Caco-2 (cell line): ENCODE results near the gene PDZD8. TPM values are rescaled to one million over a fixed set of nuclear protein-coding genes. Genes with fewer than 3 reads are reported as not detected.

Experiments used
- BruUV-seq: library from RNA; stranded (reverse); fragments of 400-500 nt; replicated peaks from 2 replicates; lab custom pipeline; 2021; lab: Mats Ljungman, UMichigan
- CTCF ChIA-PET: fragments of 300-600 bp; sonication (Branson Sonifier 250); formaldehyde crosslinking; loops from one replicate; lab custom pipeline; 2022; ENCODE audit warnings: antibody characterized with exemption; lab: Charles Lee
- POLR2A ChIA-PET: fragments of 300-600 bp; sonication (Branson Sonifier 250); formaldehyde crosslinking; loops from one replicate; lab custom pipeline; 2022; ENCODE audit warnings: antibody characterized with exemption; lab: Charles Lee
- DNase-seq, 2 experiments: peaks; one replicate each; pipeline versions ENCODE4 v3.0.0 to v3.0.0-alpha.2; 2020 to 2022
- H3K27me3 ChIP-seq: replicated peaks from 2 replicates; pipeline ENCODE4 v1.6.0; 2011; ENCODE audit warnings: low read length; ENCODE audit not compliant: control insufficient read depth, insufficient read depth
- H3K36me3 ChIP-seq: 2 replicates; pipeline ENCODE4 v1.5.1; 2011; ENCODE audit warnings: low read length; ENCODE audit not compliant: control insufficient read depth, insufficient read depth
- H3K4me1 ChIP-seq: fragments of 250-450 bp; sonication (Bioruptor Pico); 2 replicates; pipeline ENCODE4 v1.5.1; 2020; ENCODE audit warnings: mild to moderate bottlenecking
- H3K4me3 ChIP-seq: 2 replicates; pipeline ENCODE4 v1.5.1; 2011; ENCODE audit warnings: low read depth, mild to moderate bottlenecking, control low read depth, low read length
- H3K9me3 ChIP-seq: fragments of 250-450 bp; sonication (Bioruptor Pico); 2 replicates; pipeline ENCODE4 v1.5.1; 2020; ENCODE audit warnings: mild to moderate bottlenecking, moderate library complexity
- H3K27ac Mint-ChIP-seq: one replicate; pipeline ENCODE4 v1.8.0; 2022; ENCODE audit warnings: mixed read lengths; ENCODE audit not compliant: unreplicated experiment
- H3K27me3 Mint-ChIP-seq: one replicate; pipeline ENCODE4 v1.8.0; 2022; ENCODE audit warnings: mixed read lengths; ENCODE audit not compliant: insufficient read depth, unreplicated experiment
- H3K36me3 Mint-ChIP-seq: one replicate; pipeline ENCODE4 v1.8.0; 2022; ENCODE audit warnings: mild to moderate bottlenecking, mixed read lengths; ENCODE audit not compliant: insufficient read depth, unreplicated experiment
- H3K4me1 Mint-ChIP-seq: one replicate; pipeline ENCODE4 v1.8.0; 2022; ENCODE audit warnings: low read depth, mixed read lengths; ENCODE audit not compliant: unreplicated experiment
- H3K4me3 Mint-ChIP-seq: one replicate; pipeline ENCODE4 v1.8.0; 2022; ENCODE audit warnings: mild to moderate bottlenecking, moderate library complexity, mixed read lengths; ENCODE audit not compliant: unreplicated experiment
- H3K9me3 Mint-ChIP-seq: one replicate; pipeline ENCODE4 v1.8.0; 2022; ENCODE audit warnings: mixed read lengths; ENCODE audit not compliant: unreplicated experiment
- intact Hi-C: fragments of 100-400 bp; cut with micrococcal nuclease; formaldehyde crosslinking; loops from one replicate; pipeline ENCODE4 v1.10.0; 2022; ENCODE audit not compliant: unreplicated experiment
- total RNA-seq: library from RNA; stranded (reverse); gene quantifications from 2 replicates; pipeline ENCODE4 v1.2.3, GENCODE V29; 2022
- TF ChIP-seq, protein P1 (sequence below), 2 experiments: fragments of 200-600 bp in 1 of 2; IDR thresholded peaks; 1 replicate in 1 of 2; 2 replicates in 1 of 2; pipeline versions ENCODE4 v1.5.1 to v1.8.0; 2011 to 2022; ENCODE audit warnings: antibody characterized with exemption in 1 of 2, control low read depth in 1 of 2, inconsistent platforms in 1 of 2, low read depth in 1 of 2, low read length in 1 of 2, mild to moderate bottlenecking in 1 of 2, moderate library complexity in 1 of 2; ENCODE audit not compliant: insufficient read depth in 1 of 2, severe bottlenecking in 1 of 2, unreplicated experiment in 1 of 2

PDZD8 gene
- total RNA-seq, 1 experiment from 2014 or later, result 49.4 TPM

DNA sequence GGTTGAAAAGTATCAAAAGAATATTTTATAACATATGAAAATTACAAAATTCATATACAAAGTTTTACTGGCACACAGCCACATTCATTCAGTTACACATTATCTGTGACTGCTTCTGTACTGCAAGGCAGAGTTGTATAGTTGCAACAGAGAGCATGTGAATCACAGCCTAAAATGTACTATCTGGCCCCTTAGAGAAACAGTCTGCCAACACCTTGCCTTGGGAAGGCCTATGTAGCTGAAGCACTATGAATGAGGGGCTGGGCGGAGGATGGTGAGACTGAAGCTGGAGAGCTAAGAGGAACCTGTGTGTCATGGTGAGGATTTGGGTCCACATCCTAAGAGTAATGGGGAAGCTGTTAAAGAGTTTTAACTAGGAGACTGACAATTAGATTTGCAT is 35.7 kb downstream of the PDZD8 start:
- peaks cover 2% of the 10 kb centered on the region; the same call in 1 of the 2 replicates for H3K9me3 ChIP-seq
- ChIA-PET POLR2A (no interaction called here), CTCF (no interaction called here)
- Mint-ChIP-seq H3K36me3 (peaks cover 26% of the 10 kb centered on the region), H3K4me1 (peaks cover 29% of the 10 kb centered on the region), H3K4me3 (no peak overlapping the region), H3K9me3 (peaks cover 9% of the 10 kb centered on the region), H3K27me3 (no peaks in the 10 kb centered on the region), H3K27ac (peak overlapping the region; percentile 24)
- peaks cover 1% of the 10 kb centered on the region; the same call in 1 of the 2 replicates for H3K36me3 ChIP-seq
- no peak for DNase-seq
- no peak overlapping the region for H3K4me3 ChIP-seq
- TF ChIP-seq, protein P1, sequence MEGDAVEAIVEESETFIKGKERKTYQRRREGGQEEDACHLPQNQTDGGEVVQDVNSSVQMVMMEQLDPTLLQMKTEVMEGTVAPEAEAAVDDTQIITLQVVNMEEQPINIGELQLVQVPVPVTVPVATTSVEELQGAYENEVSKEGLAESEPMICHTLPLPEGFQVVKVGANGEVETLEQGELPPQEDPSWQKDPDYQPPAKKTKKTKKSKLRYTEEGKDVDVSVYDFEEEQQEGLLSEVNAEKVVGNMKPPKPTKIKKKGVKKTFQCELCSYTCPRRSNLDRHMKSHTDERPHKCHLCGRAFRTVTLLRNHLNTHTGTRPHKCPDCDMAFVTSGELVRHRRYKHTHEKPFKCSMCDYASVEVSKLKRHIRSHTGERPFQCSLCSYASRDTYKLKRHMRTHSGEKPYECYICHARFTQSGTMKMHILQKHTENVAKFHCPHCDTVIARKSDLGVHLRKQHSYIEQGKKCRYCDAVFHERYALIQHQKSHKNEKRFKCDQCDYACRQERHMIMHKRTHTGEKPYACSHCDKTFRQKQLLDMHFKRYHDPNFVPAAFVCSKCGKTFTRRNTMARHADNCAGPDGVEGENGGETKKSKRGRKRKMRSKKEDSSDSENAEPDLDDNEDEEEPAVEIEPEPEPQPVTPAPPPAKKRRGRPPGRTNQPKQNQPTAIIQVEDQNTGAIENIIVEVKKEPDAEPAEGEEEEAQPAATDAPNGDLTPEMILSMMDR (IDR thresholded peaks at IDR 0.05; ENCODE audit: insufficient read depth in 1 of 2, low read depth in 1 of 2, low read length in 1 of 2, severe bottlenecking in 1 of 2, unreplicated experiment in 1 of 2), result no peak
- BruUV-seq, result no TSS peak
- no peaks in the 10 kb centered on the region for H3K4me1 ChIP-seq
- intact Hi-C loops, result loop anchor here (10.0 kb wide), 1 partner anchor 85 kb away; no protein-coding TSS in a partner anchor
- H3K27me3 ChIP-seq, result no peaks in the 10 kb centered on the region

DNA sequence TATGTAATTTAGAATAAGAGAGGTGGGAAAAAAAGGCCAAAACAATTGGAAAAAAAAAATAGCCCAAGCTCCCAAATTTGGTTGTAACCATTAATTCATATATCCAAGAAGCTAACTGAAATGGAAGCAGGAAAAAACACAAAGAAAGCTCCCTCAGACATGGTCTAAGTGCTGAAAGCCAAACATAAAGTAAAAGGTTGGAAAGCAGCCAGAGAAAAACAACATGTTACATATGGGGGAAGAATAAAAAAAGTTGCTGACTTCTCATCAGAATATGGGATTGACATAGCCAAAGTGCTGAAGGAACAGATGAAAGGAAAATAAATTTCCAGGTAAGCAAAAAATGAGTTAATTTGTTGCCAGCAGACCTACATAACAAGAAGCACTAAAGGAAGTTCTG is 40.3 kb downstream of the PDZD8 start:
- intact Hi-C loops, result loop anchor here (10.0 kb wide), 1 partner anchor 90 kb away; no protein-coding TSS in a partner anchor
- Histone ChIP-seq H3K36me3 (peaks cover 1% of the 10 kb centered on the region; the same call in 1 of the 2 replicates), H3K4me1 (no peaks in the 10 kb centered on the region), H3K4me3 (no peak overlapping the region), H3K9me3 (peaks cover 5% of the 10 kb centered on the region), H3K27me3 (no peaks in the 10 kb centered on the region)
- H3K4me1 Mint-ChIP-seq, result peaks cover 6% of the 10 kb centered on the region
- DNase-seq, result no peak
- TF ChIP-seq, protein P1 (IDR thresholded peaks at IDR 0.05; ENCODE audit: insufficient read depth in 1 of 2, low read depth in 1 of 2, low read length in 1 of 2, severe bottlenecking in 1 of 2, unreplicated experiment in 1 of 2), result no peak
- H3K36me3 Mint-ChIP-seq, result peaks cover 28% of the 10 kb centered on the region
- BruUV-seq, result no TSS peak
- no peaks in the 10 kb centered on the region for H3K27me3 Mint-ChIP-seq
- H3K4me3 Mint-ChIP-seq, result no peak overlapping the region
- ChIA-PET CTCF (no interaction called here), POLR2A (no interaction called here)
- peaks cover 15% of the 10 kb centered on the region for H3K9me3 Mint-ChIP-seq
- H3K27ac Mint-ChIP-seq, result no peak overlapping the region

DNA sequence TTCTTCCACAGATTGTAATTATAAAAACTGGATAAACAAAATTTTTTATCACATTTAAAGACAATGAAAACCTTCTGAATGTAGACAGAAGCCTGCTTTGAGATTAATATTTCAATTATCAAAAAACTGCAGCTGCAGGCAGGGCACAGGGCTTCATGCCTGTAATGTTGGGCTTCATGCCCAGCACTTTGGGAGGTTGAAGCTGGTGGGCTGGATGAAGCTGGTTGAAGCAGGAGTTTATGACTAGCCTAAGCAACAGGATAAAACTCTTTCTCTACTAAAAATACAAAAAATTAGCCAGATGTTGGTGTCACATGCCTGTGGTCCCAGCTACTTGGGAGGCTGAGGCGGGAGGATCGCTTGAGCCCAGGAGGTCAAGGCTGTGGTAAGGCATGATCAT is 41.2 kb downstream of the PDZD8 start:
- DNase-seq, result no peak
- Histone ChIP-seq H3K27me3 (no peaks in the 10 kb centered on the region), H3K36me3 (no peaks in the 10 kb centered on the region), H3K4me1 (no peaks in the 10 kb centered on the region), H3K9me3 (peaks cover 5% of the 10 kb centered on the region), H3K4me3 (no peak overlapping the region)
- CTCF ChIA-PET, result no interaction called here
- Mint-ChIP-seq H3K4me1 (no peaks in the 10 kb centered on the region), H3K27ac (no peak overlapping the region), H3K27me3 (no peaks in the 10 kb centered on the region), H3K9me3 (peaks cover 15% of the 10 kb centered on the region), H3K4me3 (no peak overlapping the region), H3K36me3 (peaks cover 36% of the 10 kb centered on the region)
- BruUV-seq, result no TSS peak
- POLR2A ChIA-PET, result no interaction called here
- intact Hi-C loops, result loop anchor here (10.0 kb wide), 1 partner anchor 91 kb away; no protein-coding TSS in a partner anchor
- TF ChIP-seq, protein P1 (IDR thresholded peaks at IDR 0.05; ENCODE audit: insufficient read depth in 1 of 2, low read depth in 1 of 2, low read length in 1 of 2, severe bottlenecking in 1 of 2, unreplicated experiment in 1 of 2), result no peak
